Adrenal gland (tissue), 5 donors: ENCODE data around the gene TMEM130.

Experiments
- CTCF ChIP-seq, 6 experiments: fragments of 450-650 bp in 4 of 6; fragments of 200-600 bp in 2 of 6; sonication (generic) in 1 of 6; IDR thresholded peaks; 1 replicate in 5 of 6; 2 replicates in 1 of 6; pipeline versions ENCODE4 v1.5.1 to v1.8.0; 2016 to 2021; ENCODE audit warnings: antibody characterized with exemption in 6 of 6, mild to moderate bottlenecking in 2 of 6, moderate library complexity in 1 of 6
- POLR2A ChIP-seq, 2 donors: fragments of 450-650 bp; IDR thresholded peaks; one replicate each; pipeline ENCODE4 v1.6.1; 2017; ENCODE audit warnings: antibody characterized with exemption in 2 of 2, mild to moderate bottlenecking in 2 of 2, moderate library complexity in 1 of 2
- donor health status: DM: no; HTN: no; CAD: no.

GRCh38 chr7:98830972-98831548 lies 38.8 kb downstream of the TMEM130 start:
- no peak for TF ChIP-seq CTCF (IDR thresholded peaks at IDR 0.05)
- no peak for TF ChIP-seq POLR2A (IDR thresholded peaks at IDR 0.05)
